Tibial nerve (tissue), 4 donors: Measurements from ENCODE around the gene ADAMTS10. TPM values are rescaled to one million over a fixed set of nuclear protein-coding genes. Genes with fewer than 3 reads are reported as not detected.
A peak's percentile ranks its signal among the peaks of the same experiment; 100 is the strongest.
"Not testable (repeated sequence)": the region's sequence is repeated elsewhere in the genome, so short reads cannot be mapped to it uniquely, and the experiment has no call there.

Experiments
- DNase-seq, 2 donors: peaks; one replicate each; pipeline ENCODE4 v3.0.0-alpha.2; 2019; ENCODE audit warnings: low spot score in 2 of 2
- H3K27ac ChIP-seq, 4 donors: fragments of 200-600 bp; sonication (generic) in 3 of 4; one replicate each; pipeline ENCODE4 v1.5.1; 2017 to 2019; ENCODE audit warnings: mild to moderate bottlenecking in 1 of 4
- H3K27me3 ChIP-seq, 2 donors: fragments of 200-600 bp; sonication (generic) in 1 of 2; one replicate each; pipeline versions ENCODE4 v1.5.1 to v1.6.0; 2017 to 2019
- H3K36me3 ChIP-seq, 3 donors: fragments of 200-600 bp; sonication (generic); one replicate each; pipeline ENCODE4 v1.5.1; 2018 to 2019
- H3K4me1 ChIP-seq, 4 donors: fragments of 200-600 bp; sonication (generic) in 3 of 4; one replicate each; pipeline ENCODE4 v1.5.1; 2017 to 2019
- H3K4me3 ChIP-seq, 4 donors: fragments of 200-600 bp; sonication (generic) in 3 of 4; one replicate each; pipeline ENCODE4 v1.5.1; 2017 to 2019; ENCODE audit warnings: mild to moderate bottlenecking in 1 of 4, moderate library complexity in 1 of 4
- H3K9me3 ChIP-seq, 4 donors: fragments of 200-600 bp; sonication (generic) in 3 of 4; one replicate each; pipeline ENCODE4 v1.5.1; 2017 to 2019
- CTCF ChIP-seq, 5 experiments: fragments of 200-600 bp in 3 of 5; fragments of 450-650 bp in 2 of 5; sonication (generic) in 3 of 5; IDR thresholded peaks; one replicate each; pipeline ENCODE4 v1.5.1; 2016 to 2019; ENCODE audit warnings: antibody characterized with exemption in 5 of 5, mild to moderate bottlenecking in 3 of 5, moderate library complexity in 2 of 5
- EP300 ChIP-seq, 2 donors: sonication (generic); formaldehyde crosslinking; IDR thresholded peaks; one replicate each; pipeline ENCODE4 v1.6.1; 2017; ENCODE audit warnings: antibody characterized with exemption in 2 of 2, mild to moderate bottlenecking in 1 of 2
- POLR2A ChIP-seq, 2 donors: fragments of 450-650 bp; IDR thresholded peaks; one replicate each; pipeline ENCODE4 v1.6.1; 2017; ENCODE audit warnings: antibody characterized with exemption in 2 of 2, mild to moderate bottlenecking in 2 of 2, moderate library complexity in 2 of 2
- WGBS, 2 donors: methylation state at CpG; one replicate each; pipeline ENCODE4 v1.1.5; 2018; 5-methylcytosine and 5-hydroxymethylcytosine counted together
- total RNA-seq, 4 donors: library from RNA; depleted of rRNA; stranded (reverse); fragments of >200 nt; gene quantifications; one replicate each; pipeline ENCODE4 v1.1.0, GENCODE V29; 2016

The ADAMTS10 gene
- total RNA-seq, 4 donors from 2014 or later: 37.3 to 140 (median 66.6) TPM

GRCh38 chr19:8577741-8578140 is 32.8 kb downstream of the ADAMTS10 start:
- H3K4me3 ChIP-seq: peak overlapping the region in 1 of 4 donors; percentile 43
- peak overlapping the region in 1 of 4 donors; percentile 64 for H3K27ac ChIP-seq
- no peaks in the 10 kb centered on the region for H3K27me3 ChIP-seq
- TF ChIP-seq CTCF (IDR thresholded peaks at IDR 0.05) (no peak), POLR2A (IDR thresholded peaks at IDR 0.05) (no peak), EP300 (IDR thresholded peaks at IDR 0.05) (no peak)
- WGBS, 2 donors: 72 to 75% methylated on average over 4 of the region's 4 CpGs
- H3K4me1 ChIP-seq: peaks cover 0 to 28% (median 15%) of the 10 kb centered on the region in 4 donors
- no peaks in the 10 kb centered on the region for H3K9me3 ChIP-seq
- H3K36me3 ChIP-seq: no peaks in the 10 kb centered on the region
- DNase-seq: no peak

GRCh38 chr19:8577247-8577646 is 33.3 kb downstream of the ADAMTS10 start, which contains the start of gene MYO1F:
Gene MYO1F, minus strand, starts transcription at chr19:8577442. Its CDS starts 133 bp downstream, at chr19:8577309.
- peaks cover 0 to 28% (median 15%) of the 10 kb centered on the region in 4 donors for H3K4me1 ChIP-seq
- no peaks in the 10 kb centered on the region for H3K9me3 ChIP-seq
- peak within 1 kb of the TSS in 3 of 4 donors; percentile 7 to 49 (median 43) for H3K4me3 ChIP-seq
- no peak for TF ChIP-seq EP300 (IDR thresholded peaks at IDR 0.05)
- no peak for TF ChIP-seq CTCF (IDR thresholded peaks at IDR 0.05)
- no peak for TF ChIP-seq POLR2A (IDR thresholded peaks at IDR 0.05)
- H3K27ac ChIP-seq: peak within 1 kb of the TSS in 1 of 4 donors; percentile 64
- no peaks in the 10 kb centered on the region for H3K27me3 ChIP-seq
- H3K36me3 ChIP-seq: no peaks in the 10 kb centered on the region
- DNase-seq: peak in 1 of 2 donors; percentile 43
- WGBS, 2 donors: 0 to 16% methylated on average over 1 to 6 of the region's 7 CpGs

- WGBS, 2 donors: 68 to 73% methylated on average over 19 of the region's 19 CpGs
- no peak for TF ChIP-seq CTCF (IDR thresholded peaks at IDR 0.05)
- TF ChIP-seq POLR2A (IDR thresholded peaks at IDR 0.05): no peak
- no peak for TF ChIP-seq EP300 (IDR thresholded peaks at IDR 0.05)
- Histone ChIP-seq H3K36me3 (no peaks in the 10 kb centered on the region), H3K4me1 (peaks cover 0 to 28% (median 15%) of the 10 kb centered on the region in 4 donors), H3K27ac (peak overlapping the region in 1 of 4 donors; percentile 64), H3K27me3 (no peaks in the 10 kb centered on the region), H3K9me3 (no peaks in the 10 kb centered on the region), H3K4me3 (peak overlapping the region; percentile 7 to 49 (median 32))
- no peak for DNase-seq
These were observed 34.1 kb downstream of the ADAMTS10 start for GRCh38 chr19:8576273-8576993.

GRCh38 chr19:8575467-8575997 is 35.0 kb downstream of the ADAMTS10 start:
- peak overlapping the region in 1 of 4 donors; percentile 64 for H3K27ac ChIP-seq
- DNase-seq: no peak
- H3K27me3 ChIP-seq: no peaks in the 10 kb centered on the region
- no peaks in the 10 kb centered on the region for H3K9me3 ChIP-seq
- 32 to 35% methylated on average over 9 to 10 of the region's 10 CpGs for WGBS, 2 donors
- peaks cover 0 to 22% (median 11%) of the 10 kb centered on the region in 4 donors for H3K4me1 ChIP-seq
- H3K4me3 ChIP-seq: peak overlapping the region in 3 of 4 donors; percentile 22 to 49 (median 43)
- TF ChIP-seq EP300 (IDR thresholded peaks at IDR 0.05): no peak
- TF ChIP-seq POLR2A (IDR thresholded peaks at IDR 0.05): no peak
- TF ChIP-seq CTCF (IDR thresholded peaks at IDR 0.05): no peak
- H3K36me3 ChIP-seq: no peaks in the 10 kb centered on the region

- not testable (repeated sequence) for H3K27ac ChIP-seq, H3K9me3 ChIP-seq, DNase-seq, H3K27me3 ChIP-seq, H3K4me3 ChIP-seq, H3K36me3 ChIP-seq
- WGBS, 2 donors: 94 to 96% methylated on average over 7 of the region's 7 CpGs
- peaks cover 0 to 14% (median 10%) of the 10 kb centered on the region in 4 donors for H3K4me1 ChIP-seq
These were observed 35.9 kb downstream of the ADAMTS10 start for GRCh38 chr19:8574619-8574922.
